ENCODE results near the gene LOXL1. TPM values are rescaled to one million over a fixed set of nuclear protein-coding genes. Genes with fewer than 3 reads are reported as not detected.
A peak's percentile ranks its signal among the peaks of the same experiment; 100 is the strongest.

Gene LOXL1
- total and polyA plus RNA-seq, 9 of the 15 experiments (the other 6 are each of a cell fraction or from before 2014, with no cell fraction given): 0.14 TPM; not detected in 8

- peak; percentile 35; the same call in 1 of the 2 replicates for TF ChIP-seq TAL1 (IDR thresholded peaks at IDR 0.05)
- TF ChIP-seq VEZF1 (CRISPR knock-in tag; IDR thresholded peaks at IDR 0.05): 0 out of 2 replicates have a peak, but pooled peaks have one; percentile 14
- TF ChIP-seq ARID4B (CRISPR knock-in tag; IDR thresholded peaks at IDR 0.05): no peak
- no peak for TF ChIP-seq ZNF740 (CRISPR knock-in tag; IDR thresholded peaks at IDR 0.05)
- no peak for TF ChIP-seq ZNF740 (tag; IDR thresholded peaks at IDR 0.05)
- no peak for TF ChIP-seq HBP1 (CRISPR knock-in tag; IDR thresholded peaks at IDR 0.05)
- TF ChIP-seq CCNT2 (IDR thresholded peaks at IDR 0.05; ENCODE audit: borderline replicate concordance, extremely low read depth, insufficient read length, low read depth, low read length): no peak
- no peak for TF ChIP-seq KAT8 (IDR thresholded peaks at IDR 0.05; ENCODE audit: low read depth)
- TF ChIP-seq RBM34 (IDR thresholded peaks at IDR 0.05; ENCODE audit: borderline replicate concordance, insufficient read depth, low read length): no peak
Measured at GRCh38 chr15:73996267-73996666, 70.0 kb downstream of the LOXL1 start (continued).

All from K562 (cell line).